Measurements from ENCODE around the gene CACNA2D2.

CACNA2D2 gene

DNA sequence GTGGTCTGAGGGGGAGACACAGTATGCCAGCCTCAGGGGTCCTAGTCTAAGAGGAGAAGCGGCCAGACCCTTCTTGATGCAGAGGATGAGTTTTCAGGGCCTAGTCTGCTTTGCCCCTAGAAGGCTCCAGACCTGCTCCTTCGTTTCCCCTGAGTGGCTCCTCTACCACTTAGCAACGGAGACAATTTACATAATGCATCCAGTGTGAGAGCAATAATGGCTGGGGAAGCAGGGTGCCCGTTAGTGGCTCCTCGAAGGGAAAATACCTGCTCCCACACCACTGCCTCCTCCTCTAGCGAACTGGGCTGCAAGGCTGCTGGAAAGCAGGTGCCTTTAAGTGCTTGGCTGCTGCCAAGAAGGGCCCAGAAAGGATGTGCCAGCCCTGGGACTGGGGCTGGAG is 38.9 kb downstream of the CACNA2D2 start:
- DNase-seq (ENCODE audit: low read depth in 2 of 2) = no peak

DNA sequence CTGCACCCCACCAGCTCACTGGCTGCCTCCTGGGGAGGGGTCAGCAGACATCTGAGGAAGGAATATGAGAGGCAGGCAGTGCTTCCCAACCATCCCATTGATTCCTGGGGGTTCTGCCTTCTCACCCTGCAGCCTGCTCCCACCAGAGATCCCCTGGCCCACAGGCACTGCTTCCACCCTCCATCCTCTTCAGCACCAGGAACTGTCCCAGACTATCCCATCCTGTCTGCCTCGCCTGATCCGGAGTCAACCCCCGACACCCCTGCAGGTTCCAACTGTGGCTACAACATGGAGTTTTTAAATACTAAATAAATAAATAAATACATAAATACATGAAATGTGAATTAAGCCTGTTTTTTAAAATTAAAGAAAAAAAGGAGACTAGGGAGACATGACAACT is 43.6 kb downstream of the CACNA2D2 start:
- no peak for DNase-seq (ENCODE audit: low read depth in 2 of 2)

DNA sequence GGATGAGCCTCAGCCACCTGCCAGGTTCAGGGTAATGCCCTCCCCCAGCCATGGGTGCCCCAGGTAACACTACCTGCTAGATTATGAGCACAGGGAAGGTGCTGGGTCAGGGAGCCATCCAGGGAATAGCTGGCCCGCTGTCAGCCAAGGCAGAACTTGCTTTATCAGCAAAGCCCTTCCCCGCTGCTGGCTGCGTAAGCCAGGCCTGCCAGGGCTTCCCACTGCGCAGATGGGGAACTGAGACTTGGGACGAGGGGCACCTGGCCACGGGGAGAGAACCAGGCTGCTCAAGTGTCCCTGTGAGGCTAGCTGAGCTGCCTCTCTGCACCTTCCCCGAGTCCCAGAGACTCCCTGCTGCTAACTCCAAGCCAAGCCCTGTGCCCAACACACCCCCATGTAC is 45.4 kb downstream of the CACNA2D2 start:
- no peak for DNase-seq (ENCODE audit: low read depth in 2 of 2)

GRCh38 chr3:50455161-50456018 is 48.0 kb downstream of the CACNA2D2 start:
- DNase-seq (ENCODE audit: low read depth in 2 of 2) = no peak

- DNase-seq (ENCODE audit: low read depth in 2 of 2) = no peak
These were observed 48.9 kb downstream of the CACNA2D2 start for GRCh38 chr3:50454481-50455070.

DNA sequence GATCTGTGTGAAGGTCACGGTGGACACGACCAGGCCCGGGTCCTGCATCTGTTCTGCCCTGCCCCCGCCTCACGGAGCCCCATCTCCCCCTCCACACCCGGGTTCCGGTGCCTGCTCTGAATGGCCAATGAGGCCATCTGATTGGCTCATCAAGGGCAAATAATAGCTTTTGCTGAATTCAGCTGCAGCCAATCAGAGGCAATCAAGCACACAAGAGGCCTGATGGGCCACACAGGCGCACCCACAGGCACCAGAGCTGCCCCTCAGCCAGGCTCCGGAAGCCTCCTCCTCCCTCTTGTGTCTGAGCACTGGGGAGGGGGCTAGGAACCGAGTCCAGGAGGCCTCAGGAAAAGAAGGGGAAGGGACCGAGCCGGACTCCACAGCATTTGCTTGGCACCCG is 49.5 kb downstream of the CACNA2D2 start:
- DNase-seq (ENCODE audit: low read depth in 2 of 2) = no peak

- DNase-seq (ENCODE audit: low read depth in 2 of 2) = peak; percentile 30 to 40
These were observed 53.1 kb downstream of the CACNA2D2 start for GRCh38 chr3:50450209-50450921.

DNA sequence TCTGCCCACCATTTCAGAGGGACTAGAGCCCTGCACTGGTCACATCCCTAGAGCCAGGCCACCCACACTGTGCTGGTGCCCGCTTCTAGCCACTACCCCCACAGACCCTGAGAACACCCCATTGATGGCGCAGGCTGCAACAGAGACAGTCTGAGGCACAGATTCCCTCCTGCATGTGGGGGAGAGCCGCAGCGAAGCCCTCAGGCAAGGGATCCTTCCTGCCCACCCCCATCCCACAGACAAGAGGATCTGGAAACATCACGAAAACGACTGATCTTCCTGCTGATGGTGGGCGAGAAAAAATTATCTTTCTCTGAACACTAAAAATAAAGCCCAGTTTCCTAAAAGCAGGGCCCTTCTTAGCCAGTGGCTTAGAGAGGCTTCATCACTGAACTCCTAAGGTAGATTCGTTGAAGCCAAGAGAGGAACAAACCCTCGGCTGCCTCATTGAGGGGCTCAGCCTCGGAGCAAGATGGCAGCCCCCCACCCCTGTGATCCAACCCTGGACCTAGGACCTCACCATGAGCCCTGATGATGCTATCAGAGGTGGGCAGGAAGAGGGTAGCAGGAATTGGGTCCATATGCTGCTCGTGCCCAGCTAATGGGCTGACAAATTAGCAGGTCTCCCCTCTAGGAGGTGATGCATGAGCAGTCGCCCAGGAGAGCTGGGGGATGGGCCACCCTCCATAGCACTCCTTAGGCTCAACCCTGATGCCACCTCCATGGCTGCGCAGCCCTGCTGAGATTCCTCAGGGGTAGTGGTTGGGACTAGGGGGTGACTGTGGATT is 54.5 kb downstream of the CACNA2D2 start:
- DNase-seq (ENCODE audit: low read depth in 2 of 2) = no peak

GRCh38 chr3:50447290-50447840 is 56.1 kb downstream of the CACNA2D2 start:
- DNase-seq (ENCODE audit: low read depth in 2 of 2) = no peak

- DNase-seq (ENCODE audit: low read depth in 2 of 2) = no peak
These were observed 57.5 kb downstream of the CACNA2D2 start for GRCh38 chr3:50445919-50446318.

DNA sequence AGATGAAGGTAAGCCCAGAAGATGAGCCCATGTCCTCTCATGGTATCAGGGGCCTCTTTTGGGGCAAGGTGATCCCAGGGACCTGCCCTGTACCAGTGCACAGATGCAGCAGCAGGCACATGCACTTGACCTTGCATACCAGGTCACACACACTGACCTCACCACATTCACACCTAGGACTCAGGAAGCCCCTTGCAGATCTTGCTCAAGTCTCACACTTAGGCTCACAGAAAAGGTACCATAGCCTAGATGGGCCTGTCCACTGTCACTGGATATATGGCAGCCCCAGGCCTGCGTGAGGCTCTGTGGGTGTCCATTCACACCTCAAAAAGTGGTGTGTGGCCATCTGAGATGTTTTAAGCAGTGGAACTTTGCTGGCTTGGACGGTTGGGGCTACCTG is 58.7 kb downstream of the CACNA2D2 start:
- no peak for DNase-seq (ENCODE audit: low read depth in 2 of 2)

DNA sequence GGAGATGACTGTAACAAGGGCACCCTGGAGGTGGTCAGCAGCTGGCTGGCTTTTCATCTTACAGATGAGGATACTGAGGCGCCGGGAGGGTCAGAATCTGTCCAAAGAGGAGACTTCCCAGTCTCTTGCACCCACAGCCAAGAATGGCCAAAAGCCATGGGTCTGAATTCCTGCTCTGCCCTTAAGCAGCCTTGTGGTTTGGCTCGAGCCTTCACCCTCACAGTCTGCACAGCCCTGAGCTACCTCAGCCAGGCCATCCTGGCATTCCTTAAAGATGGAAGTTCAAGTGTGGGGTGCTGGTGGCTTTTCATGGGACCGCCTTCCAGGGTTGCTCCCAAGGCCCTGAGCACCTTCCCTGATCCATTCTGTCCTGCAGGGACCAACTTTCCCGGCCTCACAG is 59.2 kb downstream of the CACNA2D2 start:
- no peak for DNase-seq (ENCODE audit: low read depth in 2 of 2)

DNA sequence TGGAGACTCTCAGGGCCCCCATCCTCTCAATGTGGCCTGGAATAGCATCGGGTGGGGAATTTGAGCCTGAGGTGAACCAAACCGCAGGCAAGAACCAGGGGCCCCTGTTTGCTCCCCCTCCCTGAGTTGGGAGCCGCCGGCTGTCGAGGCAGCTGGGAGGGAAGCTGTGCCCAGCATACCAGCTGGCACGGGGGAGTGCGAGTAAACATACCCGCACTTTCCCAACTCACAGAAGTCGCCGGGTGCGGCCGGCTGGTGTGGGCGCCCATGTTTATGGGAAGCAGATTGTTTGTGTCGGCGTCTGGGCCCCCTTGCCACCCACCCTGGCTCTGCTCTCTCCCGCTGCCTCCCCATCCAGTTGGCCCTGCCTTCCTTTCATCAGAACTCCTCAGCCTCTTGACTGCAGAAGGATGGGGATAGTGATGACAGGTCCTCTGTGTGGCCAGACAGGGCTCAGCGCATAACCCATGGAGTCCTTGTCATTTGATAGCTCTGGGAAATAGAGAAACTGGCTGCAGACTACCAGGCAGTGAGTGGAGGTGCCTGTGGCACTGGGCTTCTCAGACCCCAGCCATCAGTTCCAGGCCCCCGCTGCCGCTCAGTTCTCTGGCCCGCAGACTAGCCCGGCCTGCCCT is 60.4 kb downstream of the CACNA2D2 start:
- no peak for DNase-seq (ENCODE audit: low read depth in 2 of 2)

- DNase-seq (ENCODE audit: low read depth in 2 of 2) = no peak
These were observed 61.8 kb downstream of the CACNA2D2 start for GRCh38 chr3:50441424-50442217.

- peak; percentile 73 to 74 for DNase-seq (ENCODE audit: low read depth in 2 of 2)
These were observed 67.2 kb downstream of the CACNA2D2 start for GRCh38 chr3:50436114-50436674.

GRCh38 chr3:50435371-50436113 is 67.9 kb downstream of the CACNA2D2 start:
- no peak for DNase-seq (ENCODE audit: low read depth in 2 of 2)

DNA sequence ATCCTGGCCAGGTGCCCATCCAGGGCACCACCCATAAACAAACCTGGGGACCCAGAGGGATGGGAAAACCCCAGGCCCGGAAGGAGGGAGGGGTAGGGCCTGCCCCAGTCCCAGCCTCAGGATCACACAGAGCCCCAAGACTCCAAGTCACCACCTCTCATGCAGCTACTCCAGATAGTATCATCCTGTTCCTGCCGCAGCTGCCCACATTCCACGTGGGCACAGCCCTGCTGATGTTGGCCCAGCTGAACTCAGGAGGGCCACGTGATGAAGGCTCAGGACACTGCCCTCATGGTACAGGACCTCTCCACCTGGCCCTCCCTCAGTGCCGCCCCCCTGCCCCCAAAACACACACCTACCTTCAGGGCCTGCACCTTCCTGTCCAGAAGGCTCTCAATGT is 69.5 kb downstream of the CACNA2D2 start:
- DNase-seq (ENCODE audit: low read depth in 2 of 2) = no peak

DNA sequence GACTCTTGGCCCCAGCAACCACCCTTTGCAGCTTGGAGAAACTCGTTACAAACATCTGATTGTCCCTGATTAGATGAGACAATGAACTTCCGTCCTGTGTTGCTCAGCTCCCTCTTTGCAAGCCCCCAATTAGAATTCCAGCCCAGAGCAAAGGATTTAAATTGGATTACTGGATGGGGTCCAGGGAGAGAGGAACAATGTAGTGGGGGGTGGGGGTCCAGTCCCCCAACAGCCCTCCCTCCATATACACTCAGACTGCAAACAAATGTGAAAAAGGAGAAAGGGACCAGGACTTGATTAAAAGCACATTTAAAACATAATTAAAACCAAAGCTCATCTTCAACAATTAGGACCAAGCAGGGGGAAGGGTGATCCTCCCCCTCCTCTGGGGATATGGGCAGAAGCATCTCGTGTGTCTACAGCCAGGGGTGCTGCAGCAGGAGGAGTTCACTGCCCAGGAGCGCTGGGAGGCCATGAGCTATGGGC is 72.4 kb downstream of the CACNA2D2 start:
- DNase-seq (ENCODE audit: low read depth in 2 of 2) = no peak

DNA sequence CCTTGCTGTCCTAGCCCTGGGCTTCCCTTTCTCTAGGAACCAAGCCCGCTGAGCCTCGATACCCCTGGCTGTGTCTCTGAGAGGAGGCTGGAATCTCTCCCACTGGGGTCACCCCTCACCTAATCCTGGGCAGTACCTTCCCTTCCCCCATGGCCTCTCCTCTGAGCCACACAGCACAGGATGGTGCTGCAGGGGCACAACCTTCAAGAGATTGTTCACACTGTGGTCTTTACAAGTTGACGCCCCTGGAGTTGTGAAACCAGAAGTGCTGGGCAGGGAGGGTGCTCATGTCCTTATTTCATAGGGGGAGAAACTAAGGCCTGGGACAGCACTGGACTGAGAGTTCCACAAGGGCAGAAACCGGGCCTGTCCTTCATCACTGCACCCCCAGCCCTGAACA is 73.2 kb downstream of the CACNA2D2 start:
- no peak for DNase-seq (ENCODE audit: low read depth in 2 of 2)
